Measurements from ENCODE around the gene AK6. TPM values are rescaled to one million over a fixed set of nuclear protein-coding genes. Genes with fewer than 3 reads are reported as not detected.
"Not testable (repeated sequence)": the region's sequence is repeated elsewhere in the genome, so short reads cannot be mapped to it uniquely, and the experiment has no call there.

AK6 gene
- total RNA-seq, 2 experiments from 2014 or later = 54.9 to 85.7 TPM

GRCh38 chr5:69378376-69378775 lies 9.1 kb upstream of the AK6 start:
- peak overlapping the region; percentile 20 for H3K27ac ChIP-seq (ENCODE audit: low read depth, low read length, poor library complexity, severe bottlenecking)
- DNase-seq (ENCODE audit: low spot score) = no peak
- no peak for TF ChIP-seq EZH2phosphoT487 (IDR thresholded peaks at IDR 0.05; ENCODE audit: borderline replicate concordance, low read depth, low read length)
- no peak overlapping the region for H3K4me2 ChIP-seq (ENCODE audit: low read length)
- no peaks in the 10 kb centered on the region for H3K9me2 ChIP-seq (ENCODE audit: insufficient read depth, low read length)
- H2AFZ ChIP-seq (ENCODE audit: low read length) = no peak overlapping the region
- H3K79me2 ChIP-seq (ENCODE audit: insufficient read depth, low read depth, low read length) = peaks cover 39% of the 10 kb centered on the region
- no peaks in the 10 kb centered on the region for H4K20me1 ChIP-seq (ENCODE audit: insufficient read depth, low read length)
- no peaks in the 10 kb centered on the region for H3K9me3 ChIP-seq (ENCODE audit: low read length)
- BruUV-seq (replicated peaks) = no TSS peak
- CTCF ChIA-PET (ENCODE audit: unreplicated experiment) = no interaction called here
- intact Hi-C loops (cut with micrococcal nuclease; ENCODE audit: unreplicated experiment) = no loop called here
- peaks cover 86% of the 10 kb centered on the region for H3K36me3 ChIP-seq (ENCODE audit: insufficient read depth, low read length)
- peaks cover 37% of the 10 kb centered on the region for H3K4me1 ChIP-seq (ENCODE audit: insufficient read depth, low read length, poor library complexity, severe bottlenecking)
- H3K4me3 ChIP-seq (ENCODE audit: low read depth, low read length, poor library complexity, severe bottlenecking) = no peak overlapping the region
- POLR2A ChIA-PET = interaction anchor here (0.7 to 1.2 kb wide), 2 partner anchors 8 to 45 kb away, joined by 3 read pairs; partner anchors contain the start of gene RAD17

DNA sequence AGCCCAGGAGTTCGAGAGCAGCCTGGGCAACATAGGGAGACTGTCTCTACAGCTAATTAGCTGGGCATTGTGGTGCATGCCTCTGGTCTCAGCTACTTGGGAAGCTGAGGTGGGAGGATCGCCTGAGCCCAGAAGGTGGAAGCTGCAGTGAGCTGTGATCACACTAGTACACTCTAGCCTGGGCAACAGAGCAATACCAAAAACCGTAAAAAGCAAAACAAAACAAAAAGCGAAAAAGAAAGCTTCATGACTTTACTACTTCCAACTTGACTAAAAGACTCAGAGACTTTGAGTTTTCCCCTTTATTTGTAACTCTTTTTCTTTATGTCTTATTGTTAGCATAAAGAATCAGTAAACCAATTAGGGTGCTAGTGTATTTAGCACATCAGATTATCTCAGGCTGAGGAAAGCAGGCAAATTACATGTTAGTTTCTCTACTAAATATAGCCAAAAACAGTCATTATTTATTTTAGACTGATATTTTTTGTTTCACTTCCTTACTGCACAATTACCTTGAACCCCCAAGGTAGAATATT lies 5.7 kb upstream of the AK6 start:
- peaks cover 49% of the 10 kb centered on the region for H3K4me1 ChIP-seq (ENCODE audit: insufficient read depth, low read length, poor library complexity, severe bottlenecking)
- no peaks in the 10 kb centered on the region for H3K9me2 ChIP-seq (ENCODE audit: insufficient read depth, low read length)
- H3K4me2 ChIP-seq (ENCODE audit: low read length) = peak overlapping the region; percentile 81
- DNase-seq (ENCODE audit: low spot score) = peak; percentile 48
- TF ChIP-seq CTCF (conservative IDR thresholded peaks at IDR 0.05; ENCODE audit: low read length) (no peak), EZH2phosphoT487 (IDR thresholded peaks at IDR 0.05; ENCODE audit: borderline replicate concordance, low read depth, low read length) (no peak)
- peaks cover 73% of the 10 kb centered on the region for H3K79me2 ChIP-seq (ENCODE audit: insufficient read depth, low read depth, low read length)
- H4K20me1 ChIP-seq (ENCODE audit: insufficient read depth, low read length) = no peaks in the 10 kb centered on the region
- H3K36me3 ChIP-seq (ENCODE audit: insufficient read depth, low read length) = peaks cover 62% of the 10 kb centered on the region
- H3K9me3 ChIP-seq (ENCODE audit: low read length) = no peaks in the 10 kb centered on the region
- H3K4me3 ChIP-seq (ENCODE audit: low read depth, low read length, poor library complexity, severe bottlenecking) = peak overlapping the region; percentile 59
- peak overlapping the region; percentile 88 for H3K27ac ChIP-seq (ENCODE audit: low read depth, low read length, poor library complexity, severe bottlenecking)
- intact Hi-C loops (cut with micrococcal nuclease; ENCODE audit: unreplicated experiment) = loop anchor here (5.0 kb wide), 1 partner anchor 208 kb away; the partner anchor contains the start of gene CCNB1
- POLR2A ChIA-PET = interaction anchor here (0.5 to 1.3 kb wide), 5 partner anchors 16 to 185 kb away, joined by 3 to 6 read pairs (median 4); partner anchors contain the start of gene CENPH
- peak overlapping the region; percentile 11; the same call in 1 of the 2 replicates for H2AFZ ChIP-seq (ENCODE audit: low read length)
- CTCF ChIA-PET (ENCODE audit: unreplicated experiment) = no interaction called here
- BruUV-seq (replicated peaks) = no TSS peak

DNA sequence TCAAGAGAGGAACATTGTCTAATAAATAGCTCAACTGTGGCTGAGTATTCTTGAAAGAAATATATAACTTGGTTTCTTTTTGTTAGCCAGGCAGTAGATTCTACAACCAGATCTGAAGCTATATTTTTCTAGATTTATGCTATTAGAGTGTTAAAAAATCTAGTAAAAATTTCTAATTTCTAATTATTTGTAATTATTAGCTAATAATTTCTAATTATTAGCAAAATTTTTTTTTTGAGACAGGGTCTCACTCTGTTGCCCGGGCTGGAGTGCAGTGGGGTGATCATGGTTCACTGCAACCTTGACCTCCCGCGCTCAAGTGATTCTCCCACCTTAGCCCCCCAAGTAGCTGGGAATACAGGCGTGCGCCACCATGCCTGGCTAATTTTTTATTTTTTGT lies 3.1 kb upstream of the AK6 start:
- Histone ChIP-seq H3K79me2 (ENCODE audit: insufficient read depth, low read depth, low read length) (peaks cover 83% of the 10 kb centered on the region), H3K4me1 (ENCODE audit: insufficient read depth, low read length, poor library complexity, severe bottlenecking) (peaks cover 56% of the 10 kb centered on the region), H2AFZ (ENCODE audit: low read length) (no peak overlapping the region), H4K20me1 (ENCODE audit: insufficient read depth, low read length) (peaks cover 12% of the 10 kb centered on the region), H3K4me2 (ENCODE audit: low read length) (peak overlapping the region; percentile 90), H3K9me2 (ENCODE audit: insufficient read depth, low read length) (no peaks in the 10 kb centered on the region), H3K36me3 (ENCODE audit: insufficient read depth, low read length) (peaks cover 55% of the 10 kb centered on the region), H3K4me3 (ENCODE audit: low read depth, low read length, poor library complexity, severe bottlenecking) (peak overlapping the region; percentile 84), H3K9me3 (ENCODE audit: low read length) (no peaks in the 10 kb centered on the region), H3K27ac (ENCODE audit: low read depth, low read length, poor library complexity, severe bottlenecking) (peak overlapping the region; percentile 88)
- POLR2A ChIA-PET = interaction anchor here (0.7 to 2.1 kb wide), 15 partner anchors 8 to 278 kb away, joined by 3 to 10 read pairs (median 5); partner anchors contain the start of genes CCNB1, CENPH and SLC30A5
- no peak for TF ChIP-seq EZH2phosphoT487 (IDR thresholded peaks at IDR 0.05; ENCODE audit: borderline replicate concordance, low read depth, low read length)
- TF ChIP-seq CTCF (conservative IDR thresholded peaks at IDR 0.05; ENCODE audit: low read length) = no peak
- BruUV-seq (replicated peaks) = no TSS peak
- intact Hi-C loops (cut with micrococcal nuclease; ENCODE audit: unreplicated experiment) = loop anchor here (5.0 kb wide), 1 partner anchor 205 kb away; the partner anchor contains the start of gene CCNB1
- no peak for DNase-seq (ENCODE audit: low spot score)
- CTCF ChIA-PET (ENCODE audit: unreplicated experiment) = interaction anchor here (1.1 kb wide), 1 partner anchor 279 kb away, joined by 3 read pairs; no protein-coding TSS in a partner anchor

DNA sequence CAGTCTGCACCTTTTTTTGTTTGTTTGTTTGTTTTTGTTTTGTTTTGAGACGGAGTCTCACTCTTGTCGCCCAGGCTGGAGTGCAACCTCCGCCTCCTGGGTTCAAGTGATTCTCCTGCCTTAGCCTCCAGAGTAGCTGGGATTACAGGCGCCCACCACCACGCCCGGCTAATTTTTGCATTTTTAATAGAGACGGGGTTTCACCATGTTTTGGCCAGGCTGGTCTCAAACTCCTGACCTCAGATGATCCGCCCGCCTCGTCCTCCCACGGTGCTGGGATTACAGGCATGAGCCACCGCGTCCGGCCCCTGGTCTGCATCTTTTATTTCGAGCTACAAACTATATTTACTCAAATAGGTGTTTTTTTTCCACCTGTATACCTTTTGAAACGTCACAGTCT lies 1.0 kb upstream of the AK6 start:
- peak overlapping the region; percentile 88 for H3K27ac ChIP-seq (ENCODE audit: low read depth, low read length, poor library complexity, severe bottlenecking)
- H3K79me2 ChIP-seq (ENCODE audit: insufficient read depth, low read depth, low read length) = peaks cover 93% of the 10 kb centered on the region
- CTCF ChIA-PET (ENCODE audit: unreplicated experiment); H3K9me2 ChIP-seq (ENCODE audit: insufficient read depth, low read length); BruUV-seq (replicated peaks); H3K9me3 ChIP-seq (ENCODE audit: low read length): not testable (repeated sequence)
- H2AFZ ChIP-seq (ENCODE audit: low read length) = peak overlapping the region; percentile 30; the same call in 1 of the 2 replicates
- DNase-seq (ENCODE audit: low spot score) = peak; percentile 26
- intact Hi-C loops (cut with micrococcal nuclease; ENCODE audit: unreplicated experiment) = loop anchor here (5.0 kb wide), 1 partner anchor 203 kb away; the partner anchor contains the start of gene CCNB1
- H3K4me3 ChIP-seq (ENCODE audit: low read depth, low read length, poor library complexity, severe bottlenecking) = peak overlapping the region; percentile 84
- H4K20me1 ChIP-seq (ENCODE audit: insufficient read depth, low read length) = peaks cover 12% of the 10 kb centered on the region
- peaks cover 54% of the 10 kb centered on the region for H3K4me1 ChIP-seq (ENCODE audit: insufficient read depth, low read length, poor library complexity, severe bottlenecking)
- peaks cover 58% of the 10 kb centered on the region for H3K36me3 ChIP-seq (ENCODE audit: insufficient read depth, low read length)
- POLR2A ChIA-PET = interaction anchor here (0.8 to 1.6 kb wide), 8 partner anchors 8 to 276 kb away, joined by 3 to 7 read pairs (median 4); partner anchors contain the start of gene SLC30A5
- peak overlapping the region; percentile 90 for H3K4me2 ChIP-seq (ENCODE audit: low read length)
